Liver (tissue), 9 donors: ENCODE data around the gene NAA40. TPM values are rescaled to one million over a fixed set of nuclear protein-coding genes. Genes with fewer than 3 reads are reported as not detected.

ENCODE experiments used
- DNase-seq: peaks from one replicate; pipeline ENCODE4 v3.0.0-alpha.2; 2017; ENCODE audit warnings: low spot score
- H3K27ac ChIP-seq, 2 donors: one replicate each; pipeline ENCODE4 v1.7.0; 2013; ENCODE audit warnings: inconsistent platforms in 2 of 2, low read length in 2 of 2, control low read depth in 1 of 2, low read depth in 1 of 2, mild to moderate bottlenecking in 1 of 2
- H3K27me3 ChIP-seq, 4 donors: one replicate each; pipeline versions ENCODE4 v1.6.1 to v1.7.0; 2013; ENCODE audit warnings: low read length in 3 of 4, inconsistent platforms in 1 of 4, mild to moderate bottlenecking in 1 of 4, moderate library complexity in 1 of 4; ENCODE audit not compliant: control insufficient read depth in 4 of 4, insufficient read depth in 4 of 4
- H3K36me3 ChIP-seq, 4 donors: one replicate each; pipeline versions ENCODE4 v1.6.1 to v1.7.0; 2013; ENCODE audit warnings: low read length in 3 of 4, mild to moderate bottlenecking in 3 of 4, low read depth in 1 of 4, moderate library complexity in 1 of 4; ENCODE audit not compliant: control insufficient read depth in 4 of 4, insufficient read depth in 3 of 4
- H3K4me1 ChIP-seq, 4 donors: one replicate each; pipeline versions ENCODE4 v1.6.1 to v1.7.0; 2013; ENCODE audit warnings: low read length in 3 of 4, mild to moderate bottlenecking in 3 of 4, moderate library complexity in 1 of 4; ENCODE audit not compliant: control insufficient read depth in 4 of 4, insufficient read depth in 4 of 4
- H3K4me3 ChIP-seq, 3 donors: one replicate each; pipeline versions ENCODE4 v1.6.1 to v1.7.0; 2013; ENCODE audit warnings: low read length in 3 of 3, control low read depth in 1 of 3, low read depth in 1 of 3, mild to moderate bottlenecking in 1 of 3
- H3K9ac ChIP-seq, 2 donors: one replicate each; pipeline ENCODE4 v1.7.0; 2013; ENCODE audit warnings: low read length in 2 of 2, mild to moderate bottlenecking in 2 of 2, moderate library complexity in 2 of 2, control low read depth in 1 of 2, low read depth in 1 of 2
- H3K9me3 ChIP-seq, 4 donors: one replicate each; pipeline versions ENCODE4 v1.6.1 to v1.7.0; 2013; ENCODE audit warnings: low read length in 3 of 4; ENCODE audit not compliant: control insufficient read depth in 4 of 4
- ATF3 ChIP-seq: IDR thresholded peaks from 2 replicates; pipeline ENCODE4 v1.6.1; 2016; ENCODE audit warnings: antibody characterized with exemption
- CTCF ChIP-seq: fragments of 150-350 bp; IDR thresholded peaks from 2 replicates; pipeline ENCODE4 v1.5.1; 2017; ENCODE audit warnings: improper control_type of control experiment, low read depth, low read length; ENCODE audit not compliant: missing input control
- FOXA1 ChIP-seq: IDR thresholded peaks from 2 replicates; pipeline ENCODE4 v1.6.1; 2016; ENCODE audit warnings: antibody characterized with exemption
- FOXA2 ChIP-seq: IDR thresholded peaks from 2 replicates; pipeline ENCODE4 v1.6.1; 2016; ENCODE audit warnings: antibody characterized with exemption
- GABPA ChIP-seq, 2 donors: IDR thresholded peaks in 1 of 2; conservative IDR thresholded peaks in 1 of 2; 2 replicates each; pipeline ENCODE4 v1.6.1; 2016; ENCODE audit warnings: antibody characterized with exemption in 2 of 2, mild to moderate bottlenecking in 1 of 2, moderate library complexity in 1 of 2
- HNF4A ChIP-seq, 2 donors: conservative IDR thresholded peaks; 2 replicates each; pipeline ENCODE4 v1.6.1; 2016; ENCODE audit warnings: antibody characterized with exemption in 2 of 2, mild to moderate bottlenecking in 2 of 2
- JUND ChIP-seq, 2 donors: IDR thresholded peaks; 2 replicates each; pipeline ENCODE4 v1.6.1; 2016; ENCODE audit warnings: antibody characterized with exemption in 2 of 2
- MAX ChIP-seq: IDR thresholded peaks from 2 replicates; pipeline ENCODE4 v1.6.1; 2016; ENCODE audit warnings: antibody characterized with exemption
- NR2F2 ChIP-seq: IDR thresholded peaks from 2 replicates; pipeline ENCODE4 v1.6.1; 2016; ENCODE audit warnings: antibody characterized with exemption
- RAD21 ChIP-seq, 2 donors: IDR thresholded peaks; 2 replicates each; pipeline ENCODE4 v1.6.1; 2016; ENCODE audit warnings: antibody characterized with exemption in 2 of 2, mild to moderate bottlenecking in 2 of 2
- REST ChIP-seq: IDR thresholded peaks from 2 replicates; pipeline ENCODE4 v1.6.1; 2016; ENCODE audit warnings: antibody characterized with exemption, mild to moderate bottlenecking
- RXRA ChIP-seq, 2 donors: IDR thresholded peaks; 2 replicates each; pipeline ENCODE4 v1.6.1; 2017 to 2018; ENCODE audit warnings: antibody characterized with exemption in 2 of 2, mild to moderate bottlenecking in 1 of 2
- SP1 ChIP-seq: IDR thresholded peaks from 2 replicates; pipeline ENCODE4 v1.6.1; 2018; ENCODE audit warnings: antibody characterized with exemption, mild to moderate bottlenecking
- YY1 ChIP-seq: IDR thresholded peaks from 2 replicates; pipeline ENCODE4 v1.6.1; 2016; ENCODE audit warnings: antibody characterized with exemption, mild to moderate bottlenecking
- ZBTB33 ChIP-seq: IDR thresholded peaks from 2 replicates; pipeline ENCODE4 v1.6.1; 2016; ENCODE audit warnings: antibody characterized with exemption
- WGBS: extraction: QIAGEN DNeasy Blood & Tissue Kit; methylation state at CpG from one replicate; pipeline ENCODE4 v1.1.7; 2013; 5-methylcytosine and 5-hydroxymethylcytosine counted together
- polyA plus RNA-seq, 2 donors: library from polyadenylated mRNA; stranded (reverse) in 1 of 2; unstranded in 1 of 2; fragments of 200-250 nt in 1 of 2; fragments of >200 nt in 1 of 2; fragmentation: Nextera tagmentation in 1 of 2; extraction: Ambion mirVana in 1 of 2; gene quantifications; one replicate each; pipeline versions ENCODE4 v1.2.1 to v1.2.3, GENCODE V29; 2013 to 2015
- total RNA-seq, 2 donors: library from RNA; depleted of rRNA; stranded (reverse); fragments of >200 nt; gene quantifications; one replicate each; pipeline ENCODE4 v1.2.3, GENCODE V29; 2014
- donor health status: healthy.
- donor health status: healthy.
- donor health status: healthy.
- donor health status: healthy.
- donor health status: healthy.

Gene NAA40
- total and polyA plus RNA-seq, 4 donors = 3.0 to 7.3 (median 4.7) TPM

- no peaks in the 10 kb centered on the region for H3K36me3 ChIP-seq
- H3K4me3 ChIP-seq = no peak overlapping the region
- TF ChIP-seq CTCF (no peak), REST (no peak), JUND (IDR thresholded peaks at IDR 0.05) (no peak), GABPA (IDR thresholded peaks at IDR 0.05 in 1 of 2, conservative IDR thresholded peaks at IDR 0.05 in 1 of 2) (no peak), YY1 (no peak), HNF4A (conservative IDR thresholded peaks at IDR 0.05) (no peak), FOXA1 (no peak), MAX (no peak), NR2F2 (no peak), RAD21 (IDR thresholded peaks at IDR 0.05) (no peak), ZBTB33 (no peak), SP1 (no peak), ATF3 (no peak), FOXA2 (no peak), RXRA (IDR thresholded peaks at IDR 0.05) (no peak)
- H3K9me3 ChIP-seq = no peaks in the 10 kb centered on the region
- no peak overlapping the region for H3K27ac ChIP-seq
- no peak overlapping the region for H3K9ac ChIP-seq
- H3K4me1 ChIP-seq = no peaks in the 10 kb centered on the region
- 79% methylated on average over 6 of the region's 6 CpGs for WGBS
- H3K27me3 ChIP-seq = no peaks in the 10 kb centered on the region
- DNase-seq = no peak
Measured at GRCh38 chr11:63931045-63931444, 7.8 kb upstream of the NAA40 start.

- DNase-seq = no peak
- Histone ChIP-seq H3K27me3 (no peaks in the 10 kb centered on the region), H3K4me1 (no peaks in the 10 kb centered on the region), H3K9me3 (no peaks in the 10 kb centered on the region), H3K4me3 (no peak overlapping the region), H3K27ac (no peak overlapping the region), H3K9ac (no peak overlapping the region), H3K36me3 (no peaks in the 10 kb centered on the region)
- 91% methylated on average over 12 of the region's 12 CpGs for WGBS
- no peak for TF ChIP-seq ZBTB33
- no peak for TF ChIP-seq YY1
Measured at GRCh38 chr11:63931876-63932275, 6.9 kb upstream of the NAA40 start.
